K562 (cell line): ENCODE results near the gene SLC25A42. TPM values are rescaled to one million over a fixed set of nuclear protein-coding genes. Genes with fewer than 3 reads are reported as not detected.

Experiments used
- ATF3 ChIP-seq, 2 experiments: fragments of 450-650 bp in 1 of 2; sonication (generic) in 1 of 2; formaldehyde crosslinking in 1 of 2; IDR thresholded peaks in 1 of 2; conservative IDR thresholded peaks in 1 of 2; 2 replicates each; pipeline versions ENCODE4 v1.6.1 to v1.8.1; 2016 to 2023; ENCODE audit warnings: mild to moderate bottlenecking in 2 of 2, moderate library complexity in 2 of 2, inconsistent platforms in 1 of 2, missing genetic modification reagents in 1 of 2
- C11orf30 ChIP-seq: fragments of 450-650 bp; IDR thresholded peaks from 2 replicates; pipeline ENCODE4 v1.6.1; 2016; ENCODE audit warnings: low read depth, mild to moderate bottlenecking
- CBFB ChIP-seq: sonication (generic); formaldehyde crosslinking; IDR thresholded peaks from 2 replicates; pipeline ENCODE4 v1.4.0; 2020; ENCODE audit warnings: mild to moderate bottlenecking, missing genetic modification reagents
- CLOCK ChIP-seq: fragments of 250-450 bp; sonication (Bioruptor Pico); IDR thresholded peaks from 2 replicates; pipeline ENCODE4 v1.4.0; 2020; ENCODE audit warnings: mild to moderate bottlenecking, moderate library complexity, borderline replicate concordance
- CTBP1 ChIP-seq: fragments of 450-650 bp; IDR thresholded peaks from 2 replicates; pipeline ENCODE4 v1.6.1; 2016; ENCODE audit warnings: borderline replicate concordance
- EP300 ChIP-seq: IDR thresholded peaks from 2 replicates; pipeline ENCODE4 v1.6.1; 2012; ENCODE audit warnings: low read length, improper control_type of control experiment
- ESRRB ChIP-seq: fragments of 250-450 bp; sonication (Bioruptor Pico); IDR thresholded peaks from 2 replicates; pipeline ENCODE4 v1.5.0; 2020; ENCODE audit warnings: mild to moderate bottlenecking, moderate library complexity, borderline replicate concordance
- NFYB ChIP-seq: IDR thresholded peaks from 2 replicates; pipeline ENCODE4 v1.6.1; 2011; ENCODE audit warnings: mild to moderate bottlenecking, moderate library complexity; ENCODE audit not compliant: insufficient read length; ENCODE audit errors: extremely low read depth
- PHB ChIP-seq: fragments of 250-450 bp; sonication (Bioruptor Pico); IDR thresholded peaks from 2 replicates; pipeline ENCODE4 v1.5.0; 2021
- RBFOX2 ChIP-seq: fragments of 200-400 bp; formaldehyde crosslinking; IDR thresholded peaks from 2 replicates; pipeline ENCODE4 v1.6.1; 2017; ENCODE audit warnings: low read depth, mild to moderate bottlenecking, low read length, moderate library complexity
- RBM39 ChIP-seq: fragments of 200-400 bp; formaldehyde crosslinking; optimal IDR thresholded peaks from 2 replicates; pipeline ENCODE3; 2018; ENCODE audit warnings: low read depth, low read length
- RNF2 ChIP-seq: sonication (generic); IDR thresholded peaks from 2 replicates; pipeline ENCODE4 v1.6.1; 2016
- SAFB2 ChIP-seq: fragments of 200-400 bp; formaldehyde crosslinking; IDR thresholded peaks from 2 replicates; pipeline ENCODE4 v1.6.1; 2018; ENCODE audit warnings: borderline replicate concordance, low read length, low read depth, moderate library complexity; ENCODE audit not compliant: severe bottlenecking
- SMAD2 ChIP-seq: fragments of 150-350 bp; IDR thresholded peaks from 2 replicates; pipeline ENCODE4 v1.6.1; 2014; ENCODE audit warnings: low read depth, mild to moderate bottlenecking, low read length
- TOE1 ChIP-seq, 2 experiments: fragments of 450-650 bp in 1 of 2; sonication (generic) in 1 of 2; formaldehyde crosslinking in 1 of 2; IDR thresholded peaks; 2 replicates each; pipeline versions ENCODE4 v1.7.1 to v1.8.0; 2016 to 2022; ENCODE audit warnings: borderline replicate concordance in 2 of 2, mild to moderate bottlenecking in 2 of 2, antibody characterized with exemption in 1 of 2, inconsistent platforms in 1 of 2, low read depth in 1 of 2, missing genetic modification reagents in 1 of 2, moderate library complexity in 1 of 2
- USF1 ChIP-seq: sonication (generic); formaldehyde crosslinking; IDR thresholded peaks from 2 replicates; pipeline ENCODE4 v1.9.0; 2022; ENCODE audit warnings: mild to moderate bottlenecking, missing genetic modification reagents
- ZBTB33 ChIP-seq: sonication (generic); formaldehyde crosslinking; IDR thresholded peaks from 2 replicates; pipeline ENCODE4 v1.8.1; 2023; ENCODE audit warnings: mild to moderate bottlenecking, missing genetic modification reagents
- ZNF121 ChIP-seq: sonication (generic); formaldehyde crosslinking; conservative IDR thresholded peaks from 2 replicates; pipeline ENCODE4 v1.8.0; 2022; ENCODE audit warnings: missing genetic modification reagents
- ZNF644 ChIP-seq: fragments of 200-800 bp; sonication (Bioruptor generic); IDR thresholded peaks from 2 replicates; pipeline ENCODE4 v1.6.1; 2016; ENCODE audit warnings: low read depth, missing genetic modification characterization, missing compliant biosample characterization
- polyA plus RNA-seq, 8 experiments: library from polyadenylated mRNA; depleted of rRNA in 4 of 8; stranded (reverse) in 5 of 8; unstranded in 3 of 8; fragments of >200 nt; fragmentation: Nextera tagmentation in 2 of 8; fragmentation: Illumina TruSeq in 1 of 8; extraction: Ambion mirVana in 2 of 8; extraction: Trizol in 1 of 8; gene quantifications; 2 replicates each; pipeline versions ENCODE4 v1.2.1 to v1.2.3, GENCODE V29; 2011 to 2014; ENCODE audit warnings: inconsistent platforms in 1 of 8, missing spikeins in 1 of 8
- total RNA-seq, 7 experiments: library from RNA; depleted of rRNA in 6 of 7; stranded (reverse); fragments of >200 nt in 6 of 7; fragmentation: Illumina TruSeq in 2 of 7; extraction: Trizol in 2 of 7; gene quantifications; 2 replicates each; pipeline versions ENCODE4 v1.2.1 to v1.2.3, GENCODE V29; 2011 to 2021; ENCODE audit warnings: low replicate concordance in 1 of 7
- TF ChIP-seq, protein P1 (sequence below): fragments of 250-450 bp; sonication (Bioruptor Pico); IDR thresholded peaks from 2 replicates; pipeline ENCODE4 v1.5.0; 2021

SLC25A42 gene
- total and polyA plus RNA-seq, 9 of the 15 experiments (the other 6 are each of a cell fraction or from before 2014, with no cell fraction given) = 0.59 to 32.2 (median 14.1) TPM

DNA sequence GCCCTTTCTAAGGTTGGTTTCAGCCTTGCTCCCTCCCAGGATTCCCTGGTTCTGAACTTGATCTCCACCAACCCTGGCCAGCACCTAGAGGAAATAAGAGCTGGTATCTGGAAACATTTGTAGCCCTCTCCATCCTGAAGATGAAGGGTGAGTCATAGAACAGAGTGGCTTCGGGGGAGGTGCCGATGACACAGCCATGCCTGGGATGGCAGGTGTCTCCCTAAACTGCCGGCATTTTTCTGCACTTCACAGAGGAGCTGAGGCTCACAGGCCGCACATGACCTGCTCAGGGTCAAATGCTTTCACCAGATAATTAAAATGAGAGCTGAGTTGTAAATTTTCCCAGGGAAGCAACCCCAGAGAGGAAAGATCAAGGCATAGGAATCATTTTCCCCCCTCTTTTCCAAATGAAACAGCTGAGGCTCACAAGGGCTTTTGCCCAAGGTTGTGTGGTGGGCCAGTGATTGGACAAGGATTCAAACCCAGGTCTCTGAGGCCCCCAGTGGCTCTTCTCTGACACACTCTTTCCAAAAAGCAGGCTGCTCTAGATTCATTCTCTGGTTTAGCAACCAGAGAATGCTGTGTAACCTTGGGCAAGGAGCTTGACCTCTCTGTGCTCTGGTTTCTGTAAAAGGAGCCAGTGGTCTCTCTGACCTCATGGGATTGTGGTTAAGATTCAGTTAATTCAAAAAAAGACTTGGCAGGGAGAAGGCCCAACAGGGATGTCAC is 1.2 kb upstream of the SLC25A42 start (continued):
- TF ChIP-seq USF1 = no peak; the same call in 1 of the 2 replicates
- TF ChIP-seq SMAD2 = no peak
- no peak for TF ChIP-seq RBM39
- TF ChIP-seq NFYB = no peak
- TF ChIP-seq EP300 = peak; percentile 66; the same call in 1 of the 2 replicates
- no peak for TF ChIP-seq ZBTB33 (CRISPR knock-in tag)
- no peak for TF ChIP-seq C11orf30
- no peak for TF ChIP-seq CLOCK (CRISPR knock-in tag)
- TF ChIP-seq PHB (CRISPR knock-in tag) = no peak
- TF ChIP-seq ZNF644 = no peak
- TF ChIP-seq CBFB (CRISPR knock-in tag) = no peak
- TF ChIP-seq SAFB2 = no peak
- no peak for TF ChIP-seq ZNF121 (CRISPR knock-in tag)
- no peak for TF ChIP-seq RNF2
- TF ChIP-seq ESRRB (CRISPR knock-in tag) = no peak
- no peak for TF ChIP-seq RBFOX2
- peak; percentile 95 for TF ChIP-seq ATF3 (IDR thresholded peaks at IDR 0.05)
- TF ChIP-seq ATF3 (CRISPR knock-in tag; conservative IDR thresholded peaks at IDR 0.05) = no peak
- TF ChIP-seq, protein P1, sequence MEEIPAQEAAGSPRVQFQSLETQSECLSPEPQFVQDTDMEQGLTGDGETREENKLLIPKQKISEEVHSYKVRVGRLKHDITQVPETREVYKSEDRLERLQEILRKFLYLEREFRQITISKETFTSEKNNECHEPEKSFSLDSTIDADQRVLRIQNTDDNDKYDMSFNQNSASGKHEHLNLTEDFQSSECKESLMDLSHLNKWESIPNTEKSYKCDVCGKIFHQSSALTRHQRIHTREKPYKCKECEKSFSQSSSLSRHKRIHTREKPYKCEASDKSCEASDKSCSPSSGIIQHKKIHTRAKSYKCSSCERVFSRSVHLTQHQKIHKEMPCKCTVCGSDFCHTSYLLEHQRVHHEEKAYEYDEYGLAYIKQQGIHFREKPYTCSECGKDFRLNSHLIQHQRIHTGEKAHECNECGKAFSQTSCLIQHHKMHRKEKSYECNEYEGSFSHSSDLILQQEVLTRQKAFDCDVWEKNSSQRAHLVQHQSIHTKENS (CRISPR knock-in tag) = no peak
- TF ChIP-seq TOE1 (IDR thresholded peaks at IDR 0.05; ENCODE audit: borderline replicate concordance) = no peak
- TF ChIP-seq TOE1 (CRISPR knock-in tag; IDR thresholded peaks at IDR 0.05; ENCODE audit: borderline replicate concordance, low read depth) = no peak
- TF ChIP-seq CTBP1 = peak; percentile 84
